Activated CD8-positive, alpha-beta memory T cell treated with anti-CD3 and anti-CD28 coated beads for 1 hour (primary cell): ENCODE data around the gene NIP7.
"Not testable (repeated sequence)": the region's sequence is repeated elsewhere in the genome, so short reads cannot be mapped to it uniquely, and the experiment has no call there.

Source experiments
- DNase-seq, 2 donors: peaks; one replicate each; pipeline ENCODE4 v3.0.0-alpha.2; 2020; ENCODE audit warnings: low read depth in 1 of 2; ENCODE audit errors: extremely low read depth in 1 of 2

The NIP7 gene

DNA sequence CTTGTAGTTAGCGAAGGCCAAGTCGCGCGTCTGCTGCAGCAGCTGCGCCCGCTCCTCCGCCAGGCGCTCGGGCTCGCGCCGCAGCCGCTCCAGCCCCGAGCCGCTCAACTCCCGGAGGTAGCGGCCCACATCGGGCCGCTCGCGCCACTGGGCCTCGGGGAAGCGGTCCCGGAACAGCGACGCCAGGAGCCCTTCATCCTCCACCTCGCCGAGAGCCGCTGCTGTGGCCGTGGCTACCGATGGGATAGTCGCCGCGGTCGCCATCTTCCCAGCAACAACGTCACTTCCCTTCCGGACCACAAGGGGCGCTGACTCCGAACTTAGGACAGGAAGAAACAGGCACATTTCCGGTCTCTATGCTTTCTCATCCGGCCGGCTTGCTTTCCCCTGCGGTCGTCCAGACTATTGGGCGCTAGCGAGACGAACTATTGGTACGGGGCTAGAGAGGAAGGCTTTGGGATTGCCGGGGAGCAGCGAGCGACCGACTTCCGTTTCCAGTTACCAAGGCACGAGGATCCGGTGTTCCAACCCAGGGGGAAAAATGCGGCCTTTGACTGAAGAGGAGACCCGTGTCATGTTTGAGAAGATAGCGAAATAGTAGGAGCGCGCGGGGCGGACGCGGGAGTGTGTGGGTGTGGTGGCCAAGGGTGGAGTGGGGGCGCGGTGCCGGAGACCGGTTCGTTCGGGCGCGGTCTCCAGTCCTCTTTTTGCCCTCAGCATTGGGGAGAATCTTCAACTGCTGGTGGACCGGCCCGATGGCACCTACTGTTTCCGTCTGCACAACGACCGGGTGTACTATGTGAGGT is at the start of gene NIP7, which contains the start of gene COG8:
Gene NIP7 (plus strand): TSS at position 484 of the 806 bp plus-strand sequence. CDS start 58 bp downstream, at position 542.
Gene COG8 (minus strand): TSS at position 276 of the 806 bp plus-strand sequence. CDS start 12 bp downstream, at position 264.
- DNase-seq = peak; percentile 81 to 83

DNA sequence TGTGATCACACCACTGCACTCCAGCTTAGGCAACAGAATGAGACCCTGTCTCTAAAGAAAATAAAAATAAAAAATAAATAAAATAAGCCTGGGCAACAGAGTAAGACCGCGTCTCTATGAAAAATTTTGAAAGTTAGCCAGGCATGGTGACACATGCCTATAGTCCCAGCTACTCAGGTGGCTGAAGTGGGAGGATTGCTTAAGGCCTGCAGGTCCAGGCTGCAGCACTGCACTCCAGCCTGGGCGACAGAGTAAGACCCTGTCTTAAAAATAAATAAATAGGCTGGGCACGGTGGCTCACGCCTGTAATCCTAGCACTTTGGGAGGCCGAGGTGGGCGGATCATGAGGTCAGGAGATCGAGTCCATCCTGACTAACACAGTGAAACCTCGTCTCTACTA is 47.9 kb upstream of the NIP7 start:
- DNase-seq = not testable (repeated sequence)

DNA sequence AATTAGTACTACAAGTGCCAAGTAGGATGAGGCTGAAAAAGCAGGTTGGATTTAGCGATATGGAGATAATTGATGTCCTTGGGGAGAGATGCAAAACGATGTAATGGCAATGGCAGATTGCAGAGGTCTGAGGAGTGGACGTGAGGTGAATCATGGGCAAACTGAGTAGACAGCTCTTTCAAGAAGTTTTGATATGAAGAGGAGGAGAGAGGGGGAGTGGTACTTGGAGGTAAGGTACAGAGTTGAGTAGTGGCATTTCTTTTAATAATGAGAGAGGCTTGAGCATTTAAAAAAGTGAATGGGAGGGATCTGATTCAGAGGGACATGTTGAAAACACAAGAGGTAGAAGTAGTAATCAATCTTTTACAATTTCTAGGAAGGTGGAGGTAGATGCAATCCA is 46.2 kb upstream of the NIP7 start:
- no peak for DNase-seq

DNA sequence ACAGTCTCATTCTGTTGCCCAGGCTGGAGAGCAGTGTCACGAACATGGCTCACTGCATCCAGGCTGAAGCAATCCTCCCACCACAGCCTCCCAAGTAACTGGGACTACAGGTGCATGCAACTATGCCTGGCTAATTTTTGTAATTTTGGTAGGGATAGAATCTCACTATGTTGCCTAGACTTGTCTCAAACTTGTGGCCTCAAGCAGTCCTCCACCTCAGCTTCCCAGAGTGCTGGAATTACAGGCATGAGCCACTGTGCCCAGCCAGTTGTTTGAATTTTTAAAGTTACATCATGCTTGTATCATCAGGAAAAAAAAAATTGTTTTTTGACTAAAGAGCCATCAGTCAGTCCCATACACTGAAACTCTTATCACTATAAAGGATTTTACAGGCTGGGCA is 45.5 kb upstream of the NIP7 start:
- DNase-seq = no peak

DNA sequence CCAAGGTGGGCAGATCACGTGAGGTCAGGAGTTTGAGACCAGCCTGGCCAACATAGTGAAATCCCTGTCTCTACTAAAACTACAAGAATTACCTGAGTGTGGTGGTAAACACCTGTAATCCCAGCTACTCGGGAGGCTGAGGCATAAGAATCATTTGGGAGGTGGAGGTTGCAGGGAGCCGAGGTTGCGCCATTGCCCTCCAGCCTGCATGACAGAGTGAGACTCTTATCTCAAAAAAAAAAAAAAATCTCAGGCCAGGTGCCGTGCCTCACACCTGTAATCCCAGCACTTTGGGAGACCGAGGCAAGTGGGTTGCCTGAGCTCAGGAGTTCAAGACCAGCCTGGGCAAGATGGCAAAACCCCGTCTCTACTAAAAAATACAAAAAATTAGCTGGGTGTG is 42.8 kb upstream of the NIP7 start:
- DNase-seq = not testable (repeated sequence)

DNA sequence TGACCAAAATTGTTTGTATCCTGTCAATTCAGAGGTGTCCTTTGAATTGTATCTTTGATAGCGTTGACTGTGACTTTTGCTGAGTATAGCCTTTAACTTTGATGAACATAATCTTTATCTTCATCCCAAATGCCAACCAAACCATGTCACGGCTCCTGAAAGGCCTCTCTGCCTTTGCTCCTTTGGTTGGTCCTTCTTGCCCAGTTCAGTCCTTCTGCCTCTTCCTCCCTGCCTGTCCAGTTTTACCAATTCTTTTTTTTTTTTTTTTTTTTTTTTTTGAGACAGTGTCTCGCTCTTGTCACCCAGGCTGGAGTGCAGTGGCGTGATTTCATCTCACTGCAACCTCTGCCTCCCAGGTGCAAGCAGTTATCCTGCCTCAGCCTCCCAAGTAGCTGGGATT is 41.3 kb upstream of the NIP7 start:
- no peak for DNase-seq

DNA sequence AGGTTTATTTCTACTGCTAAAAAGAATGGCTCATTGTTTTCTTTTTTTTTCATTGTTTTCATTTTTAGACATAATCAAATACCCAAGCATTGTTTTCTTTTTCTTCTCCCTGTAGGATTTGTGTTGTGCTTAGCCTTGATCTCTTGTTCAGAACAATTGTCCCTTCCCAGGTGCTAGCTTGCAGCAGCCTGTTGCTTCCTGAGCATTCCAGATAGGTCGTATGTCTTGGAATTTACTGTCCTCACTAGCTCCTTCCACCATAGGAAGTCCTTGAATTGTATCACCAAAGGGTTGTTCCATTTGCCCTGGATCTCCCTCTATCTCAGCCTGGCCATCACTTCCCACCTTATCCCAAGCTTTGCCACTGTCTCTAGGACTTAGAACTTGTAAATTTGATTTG is 38.4 kb upstream of the NIP7 start:
- DNase-seq = no peak

DNA sequence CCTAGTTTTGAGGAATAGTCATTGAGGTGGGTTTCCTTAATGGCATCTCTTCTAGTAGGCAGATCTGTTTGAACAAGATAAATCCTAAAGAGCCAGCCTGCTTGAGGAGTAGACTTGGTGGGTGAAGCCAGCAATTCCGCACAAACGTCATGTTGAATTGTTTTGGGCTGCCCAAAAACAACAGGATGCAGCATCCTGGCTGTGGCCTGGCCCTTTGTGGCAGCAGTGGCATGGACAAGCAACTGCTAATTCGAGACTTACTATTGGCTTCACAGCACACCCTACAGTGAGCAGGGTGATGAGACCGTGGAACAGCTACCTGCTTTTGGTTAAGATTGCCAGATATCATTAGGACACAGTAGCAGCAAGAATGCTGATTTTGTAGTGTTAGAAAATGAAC is 37.7 kb upstream of the NIP7 start:
- no peak for DNase-seq

DNA sequence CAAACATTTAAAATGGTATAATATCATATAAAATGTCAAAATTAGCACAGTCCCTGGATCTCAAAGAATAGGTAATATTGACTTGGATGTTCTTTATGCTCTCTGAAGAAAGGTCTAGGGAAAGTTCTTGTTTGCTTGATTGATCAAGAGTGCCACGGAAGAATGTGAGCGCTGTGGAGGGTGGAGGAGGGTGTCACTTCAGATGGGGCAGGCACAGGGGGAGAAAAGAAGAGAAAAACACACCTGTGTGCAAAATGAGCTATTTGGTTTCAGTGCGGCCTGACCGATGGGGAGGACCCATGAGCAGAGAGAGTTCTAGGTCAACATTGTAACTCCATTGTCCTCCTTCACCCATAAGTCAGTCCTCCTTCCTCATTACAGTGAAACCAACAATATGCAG is 37.3 kb upstream of the NIP7 start:
- no peak for DNase-seq

DNA sequence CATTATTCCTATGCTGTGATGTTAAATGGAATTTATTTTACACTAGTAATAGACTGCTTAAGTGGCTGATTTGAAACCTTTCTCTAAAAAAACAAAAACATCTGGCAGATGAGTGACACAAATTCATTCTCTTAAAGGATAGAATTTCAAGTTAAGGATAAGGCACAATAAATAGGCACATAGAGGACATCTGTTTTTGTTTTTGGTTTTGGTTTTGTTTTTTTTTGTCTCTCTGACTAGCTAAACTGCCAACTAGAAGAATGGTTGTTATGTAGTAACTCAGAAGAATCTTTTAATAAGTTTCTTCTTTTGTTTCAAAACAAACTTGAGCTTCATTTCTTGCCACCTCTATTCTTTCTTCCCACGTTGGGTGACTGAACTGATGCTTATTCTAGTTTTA is 33.5 kb upstream of the NIP7 start:
- DNase-seq = no peak

DNA sequence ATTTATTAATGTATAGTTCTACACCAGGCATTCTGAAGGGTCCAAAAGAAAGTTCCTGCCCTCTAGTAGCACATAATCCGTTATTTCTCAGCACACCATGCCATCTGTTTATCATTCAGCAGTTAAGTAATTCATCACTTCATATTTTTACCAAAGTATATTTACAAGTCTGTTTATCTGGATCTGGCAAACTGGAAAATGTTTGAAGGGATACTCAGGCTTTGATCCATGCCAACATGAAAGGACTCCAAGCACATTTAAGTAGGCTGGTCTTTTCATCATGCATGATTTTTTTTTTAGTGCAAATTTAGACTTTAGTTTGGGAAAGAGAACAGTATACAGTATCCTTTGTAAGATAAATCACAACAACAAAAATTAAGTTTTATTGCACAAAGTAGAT is 32.5 kb upstream of the NIP7 start:
- DNase-seq = no peak

DNA sequence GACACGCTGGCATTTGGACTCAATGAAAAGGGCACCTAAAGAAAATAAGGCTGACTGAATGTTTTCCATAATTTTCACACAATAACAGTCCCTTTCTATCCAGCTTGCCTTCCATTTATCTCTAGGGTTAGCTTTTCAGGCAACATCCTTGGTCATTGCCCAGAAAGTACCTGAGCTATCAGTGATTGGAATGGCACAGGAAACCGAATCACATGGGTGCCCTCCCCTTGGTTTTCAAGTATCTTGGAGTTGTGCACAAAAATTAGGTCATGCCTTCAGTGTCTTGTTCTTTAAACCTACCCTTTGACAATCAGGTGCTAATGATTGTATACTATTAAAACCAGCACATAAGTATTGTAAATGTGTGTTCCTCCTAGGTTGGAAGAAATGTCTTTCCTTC is 31.7 kb upstream of the NIP7 start:
- DNase-seq = no peak

DNA sequence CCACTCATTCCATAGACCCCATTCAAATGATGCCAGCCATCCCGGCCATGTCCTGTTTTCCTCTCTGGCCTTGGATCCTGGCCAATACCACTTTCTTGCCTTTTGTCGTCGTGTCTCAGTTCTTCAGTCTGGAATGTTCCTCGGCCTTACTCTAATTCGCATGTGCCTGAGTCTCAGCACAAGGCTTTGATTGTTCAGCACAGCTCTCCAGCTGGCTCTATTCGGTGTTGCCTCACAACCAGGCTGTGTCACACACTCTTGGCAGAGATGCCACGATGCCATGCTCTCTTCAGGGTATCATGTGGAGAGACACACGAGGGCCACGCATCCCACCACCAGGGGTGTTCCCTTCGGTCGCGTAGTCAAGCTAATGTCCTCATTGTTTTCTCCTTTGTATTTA is 30.3 kb upstream of the NIP7 start:
- DNase-seq = no peak

DNA sequence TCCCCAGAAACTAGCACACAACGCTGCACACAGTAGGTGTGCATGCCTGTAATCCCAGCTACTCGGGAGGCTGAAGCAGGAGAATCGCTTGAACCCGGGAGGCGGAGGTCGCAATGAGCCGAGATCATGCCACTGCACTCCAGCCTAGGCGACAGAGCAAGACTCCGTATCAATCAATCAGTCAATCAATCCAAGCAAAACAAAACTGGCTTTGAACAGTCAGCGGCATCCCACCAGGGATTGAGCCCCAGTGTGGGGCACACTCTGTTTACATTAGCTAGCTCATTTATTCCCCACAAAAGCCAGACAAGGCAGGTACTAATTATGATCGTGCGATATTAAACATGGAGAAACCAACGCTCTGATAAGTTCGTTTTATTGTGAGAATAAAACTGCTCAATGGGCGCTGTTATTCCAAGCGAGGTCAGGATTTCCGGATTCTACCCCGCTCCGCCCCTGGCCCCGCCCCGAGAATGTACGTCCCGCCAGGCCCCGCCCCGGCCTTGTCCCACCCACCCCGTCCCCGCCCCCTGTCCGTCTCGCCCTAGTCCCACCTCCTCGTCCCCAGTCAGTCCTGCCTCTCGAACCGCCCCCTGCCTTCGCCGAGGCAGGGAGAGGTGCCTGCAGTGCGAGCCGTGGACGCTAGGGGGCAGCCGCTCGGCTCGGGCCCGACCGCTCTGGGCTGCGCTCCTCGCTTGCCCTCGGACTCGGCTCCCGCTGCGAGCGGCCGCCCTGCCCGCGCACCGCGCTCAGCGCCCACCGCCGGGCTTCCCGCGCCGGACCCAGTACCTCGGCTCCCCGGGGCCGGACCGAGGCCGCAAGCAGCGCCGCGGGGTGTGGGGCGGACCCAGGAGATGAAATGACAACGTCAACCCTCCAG is 28.7 kb upstream of the NIP7 start, which contains the start of gene VPS4A:
Gene VPS4A (plus strand): TSS at position 698 of the 880 bp plus-strand sequence. CDS start 162 bp downstream, at position 860.
- peak; percentile 90 to 97 for DNase-seq

DNA sequence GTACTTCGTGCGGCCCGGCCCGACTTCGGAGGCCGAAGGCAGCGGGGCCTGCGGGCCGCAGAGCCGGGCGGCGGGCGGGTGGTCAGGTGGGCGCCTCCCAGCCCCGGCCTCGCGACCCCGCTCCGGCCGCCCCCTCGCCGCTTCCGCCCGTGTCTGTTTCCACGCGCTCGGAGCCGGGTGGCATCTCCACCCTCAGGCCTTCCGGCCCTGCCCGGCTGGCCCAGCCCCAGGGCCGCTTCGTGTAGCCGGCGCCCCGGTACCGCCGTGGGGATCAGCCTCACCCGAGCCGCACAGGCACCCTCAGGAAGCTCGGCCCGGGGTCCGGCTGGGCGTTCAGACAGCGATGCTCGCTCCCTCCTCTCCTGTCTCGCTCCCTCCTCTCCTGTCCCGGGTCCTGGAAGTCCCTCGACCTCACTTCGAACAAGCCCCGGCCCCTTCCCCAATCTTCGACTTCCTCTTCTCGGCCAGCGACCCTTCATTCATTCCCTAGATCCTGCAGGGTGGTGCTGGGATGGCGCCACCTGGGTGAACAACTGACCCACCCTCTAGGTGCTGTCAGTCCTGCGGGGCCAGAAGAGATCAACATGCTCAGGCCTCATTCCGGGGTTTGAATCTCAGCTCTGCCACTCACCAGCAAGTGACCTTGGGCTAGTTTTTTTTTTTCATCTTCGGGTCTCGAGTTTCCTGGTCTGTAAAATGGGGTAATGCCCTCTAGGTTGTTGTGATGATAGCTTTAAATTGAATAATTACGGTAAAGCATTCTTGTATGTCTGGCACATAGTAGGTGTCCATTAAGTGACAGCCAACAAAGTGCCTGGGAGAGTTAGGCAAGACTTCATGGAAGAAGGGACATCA is 27.8 kb upstream of the NIP7 start:
- DNase-seq = peak in 1 of 2 donors; percentile 22

DNA sequence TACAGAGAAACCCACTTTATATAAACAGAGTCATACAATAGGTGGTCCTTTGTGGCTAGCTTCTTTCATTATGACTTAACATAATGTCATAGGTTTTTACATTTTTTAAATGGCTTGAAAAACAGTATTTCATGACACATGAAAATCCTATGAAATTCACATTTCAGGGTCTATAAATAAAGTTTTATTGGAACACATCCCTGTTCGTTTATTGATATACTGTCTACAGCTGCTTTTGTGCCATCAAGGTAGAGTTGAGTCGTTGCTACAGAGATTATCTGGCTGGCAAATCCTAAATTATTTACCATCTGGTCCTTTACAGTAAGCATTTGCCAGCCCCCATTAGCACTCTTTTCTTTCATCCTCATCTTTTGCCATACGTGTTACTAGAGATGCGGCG is 26.1 kb upstream of the NIP7 start:
- DNase-seq = no peak

DNA sequence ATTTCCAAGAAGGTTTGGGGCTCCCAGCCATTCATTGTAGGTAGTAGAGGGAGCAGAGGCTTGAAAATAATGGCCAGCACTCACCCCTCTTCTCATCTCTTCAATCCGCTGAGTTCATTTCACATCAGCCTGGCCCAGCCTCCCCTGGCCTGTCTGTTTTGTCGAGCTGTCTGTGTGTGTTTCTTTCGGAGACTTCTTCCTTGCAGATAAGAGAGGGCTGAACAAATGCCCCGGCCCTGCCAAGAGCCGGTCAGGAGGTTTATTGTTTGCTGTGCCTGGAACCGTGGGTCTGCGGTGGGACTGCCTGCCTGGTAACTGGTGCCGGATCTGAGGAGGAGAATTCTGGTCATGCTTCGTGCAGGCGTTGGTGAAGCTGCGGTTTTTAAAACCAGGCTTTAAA is 25.0 kb upstream of the NIP7 start:
- no peak for DNase-seq

DNA sequence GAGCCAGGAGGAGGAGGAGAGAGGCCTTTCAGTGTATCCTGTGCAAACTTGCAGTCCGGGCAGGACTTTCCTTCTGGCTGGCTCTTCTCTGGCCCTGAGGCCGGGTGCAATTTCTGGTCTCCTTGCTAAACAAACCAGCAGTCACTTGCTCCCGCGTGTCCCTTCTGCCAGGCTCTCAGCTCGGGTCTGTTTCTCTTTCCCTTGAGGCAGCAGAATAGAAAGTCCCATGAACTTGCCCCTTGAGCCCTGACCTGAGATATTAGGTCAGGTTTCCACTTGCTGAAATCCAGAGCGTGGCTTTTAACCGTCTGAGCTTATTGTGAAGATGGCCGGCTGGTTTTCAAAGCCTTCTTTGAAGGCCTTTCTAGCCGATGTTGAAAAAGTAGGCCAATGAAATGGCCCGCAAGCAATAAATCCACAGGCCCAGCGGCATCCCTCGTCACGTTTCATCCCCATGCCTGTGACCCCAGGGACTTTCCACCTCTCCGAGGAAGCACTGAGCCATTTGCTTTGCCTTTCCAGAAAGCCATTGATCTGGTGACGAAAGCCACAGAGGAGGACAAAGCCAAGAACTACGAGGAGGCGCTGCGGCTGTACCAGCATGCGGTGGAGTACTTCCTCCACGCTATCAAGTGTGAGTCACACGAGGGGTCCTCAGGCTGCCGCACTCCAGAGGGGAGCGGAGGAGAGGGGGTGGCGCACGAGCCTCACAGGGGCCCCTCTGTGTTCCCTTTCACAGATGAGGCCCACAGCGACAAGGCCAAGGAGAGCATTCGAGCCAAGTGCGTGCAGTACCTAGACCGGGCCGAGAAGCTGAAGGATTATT is 23.9 kb upstream of the NIP7 start:
- no peak for DNase-seq

DNA sequence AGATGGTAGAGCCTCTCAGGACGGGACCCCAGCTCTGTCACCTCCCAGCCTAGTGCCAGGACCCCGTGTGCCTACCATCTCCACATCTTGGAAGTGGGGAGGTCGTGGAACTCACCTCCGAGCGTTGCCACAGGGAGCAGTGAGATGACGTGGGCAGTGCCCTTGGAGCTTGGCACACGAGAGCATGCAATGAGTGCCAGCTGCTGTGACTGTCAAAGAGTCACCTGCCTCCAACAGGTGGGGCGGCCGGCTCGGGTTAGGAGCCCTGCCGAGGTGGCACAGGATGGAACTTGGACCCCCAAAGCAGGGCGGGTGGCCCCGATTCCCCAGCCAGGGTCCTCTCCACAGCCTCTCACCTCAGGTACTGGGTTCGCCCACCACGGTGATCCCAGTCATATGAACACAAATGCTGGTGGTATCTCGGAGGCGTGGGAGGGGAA is 23.0 kb upstream of the NIP7 start:
- no peak for DNase-seq
